ENCODE data around the gene DLGAP1. TPM values are rescaled to one million over a fixed set of nuclear protein-coding genes. Genes with fewer than 3 reads are reported as not detected.

DLGAP1 gene
- total and polyA plus RNA-seq, 2 experiments from 2014 or later, result 17.0 to 48.5 TPM

DNA sequence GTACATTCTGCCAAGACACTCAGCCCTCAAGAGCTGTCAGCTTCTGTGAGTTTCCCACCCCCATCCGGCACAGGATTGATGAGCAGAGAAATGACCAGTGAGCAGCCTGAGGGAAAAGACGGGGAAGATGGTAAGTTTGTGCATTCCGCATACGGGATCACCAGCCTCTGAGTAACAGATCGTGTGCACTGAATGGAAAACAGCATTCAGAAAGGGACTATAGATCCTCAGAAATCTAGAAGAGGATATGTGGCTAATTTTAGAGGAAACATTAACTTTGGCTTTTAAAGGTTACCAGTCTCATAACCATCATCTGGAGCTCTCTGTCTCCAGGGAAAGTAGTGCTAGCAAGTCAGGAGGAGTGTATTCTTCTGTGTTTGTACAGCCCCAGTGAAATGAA is 679.1 kb downstream of the DLGAP1 start:
- H3K4me2 ChIP-seq, result no peak overlapping the region

More for the DNA sequence above, 679.1 kb downstream of the DLGAP1 start:
- H3K27ac ChIP-seq (ENCODE audit: low read depth), result no peak overlapping the region
- H2AFZ ChIP-seq, result no peak overlapping the region
- H3K79me2 ChIP-seq (replicated peaks; ENCODE audit: insufficient read depth), result no peaks in the 10 kb centered on the region
- Mint-ChIP-seq H3K4me1 (peaks cover 49% of the 10 kb centered on the region), H3K27ac (no peak overlapping the region), H3K36me3 (ENCODE audit: low read depth) (no peaks in the 10 kb centered on the region), H3K9me3 (no peaks in the 10 kb centered on the region; the same call in 2 of the 3 replicates), H3K27me3 (ENCODE audit: insufficient read depth, low read depth, poor library complexity) (no peaks in the 10 kb centered on the region), H3K4me3 (no peak overlapping the region)
- H3K4me3 ChIP-seq, result no peak overlapping the region
- TF ChIP-seq, protein P1, sequence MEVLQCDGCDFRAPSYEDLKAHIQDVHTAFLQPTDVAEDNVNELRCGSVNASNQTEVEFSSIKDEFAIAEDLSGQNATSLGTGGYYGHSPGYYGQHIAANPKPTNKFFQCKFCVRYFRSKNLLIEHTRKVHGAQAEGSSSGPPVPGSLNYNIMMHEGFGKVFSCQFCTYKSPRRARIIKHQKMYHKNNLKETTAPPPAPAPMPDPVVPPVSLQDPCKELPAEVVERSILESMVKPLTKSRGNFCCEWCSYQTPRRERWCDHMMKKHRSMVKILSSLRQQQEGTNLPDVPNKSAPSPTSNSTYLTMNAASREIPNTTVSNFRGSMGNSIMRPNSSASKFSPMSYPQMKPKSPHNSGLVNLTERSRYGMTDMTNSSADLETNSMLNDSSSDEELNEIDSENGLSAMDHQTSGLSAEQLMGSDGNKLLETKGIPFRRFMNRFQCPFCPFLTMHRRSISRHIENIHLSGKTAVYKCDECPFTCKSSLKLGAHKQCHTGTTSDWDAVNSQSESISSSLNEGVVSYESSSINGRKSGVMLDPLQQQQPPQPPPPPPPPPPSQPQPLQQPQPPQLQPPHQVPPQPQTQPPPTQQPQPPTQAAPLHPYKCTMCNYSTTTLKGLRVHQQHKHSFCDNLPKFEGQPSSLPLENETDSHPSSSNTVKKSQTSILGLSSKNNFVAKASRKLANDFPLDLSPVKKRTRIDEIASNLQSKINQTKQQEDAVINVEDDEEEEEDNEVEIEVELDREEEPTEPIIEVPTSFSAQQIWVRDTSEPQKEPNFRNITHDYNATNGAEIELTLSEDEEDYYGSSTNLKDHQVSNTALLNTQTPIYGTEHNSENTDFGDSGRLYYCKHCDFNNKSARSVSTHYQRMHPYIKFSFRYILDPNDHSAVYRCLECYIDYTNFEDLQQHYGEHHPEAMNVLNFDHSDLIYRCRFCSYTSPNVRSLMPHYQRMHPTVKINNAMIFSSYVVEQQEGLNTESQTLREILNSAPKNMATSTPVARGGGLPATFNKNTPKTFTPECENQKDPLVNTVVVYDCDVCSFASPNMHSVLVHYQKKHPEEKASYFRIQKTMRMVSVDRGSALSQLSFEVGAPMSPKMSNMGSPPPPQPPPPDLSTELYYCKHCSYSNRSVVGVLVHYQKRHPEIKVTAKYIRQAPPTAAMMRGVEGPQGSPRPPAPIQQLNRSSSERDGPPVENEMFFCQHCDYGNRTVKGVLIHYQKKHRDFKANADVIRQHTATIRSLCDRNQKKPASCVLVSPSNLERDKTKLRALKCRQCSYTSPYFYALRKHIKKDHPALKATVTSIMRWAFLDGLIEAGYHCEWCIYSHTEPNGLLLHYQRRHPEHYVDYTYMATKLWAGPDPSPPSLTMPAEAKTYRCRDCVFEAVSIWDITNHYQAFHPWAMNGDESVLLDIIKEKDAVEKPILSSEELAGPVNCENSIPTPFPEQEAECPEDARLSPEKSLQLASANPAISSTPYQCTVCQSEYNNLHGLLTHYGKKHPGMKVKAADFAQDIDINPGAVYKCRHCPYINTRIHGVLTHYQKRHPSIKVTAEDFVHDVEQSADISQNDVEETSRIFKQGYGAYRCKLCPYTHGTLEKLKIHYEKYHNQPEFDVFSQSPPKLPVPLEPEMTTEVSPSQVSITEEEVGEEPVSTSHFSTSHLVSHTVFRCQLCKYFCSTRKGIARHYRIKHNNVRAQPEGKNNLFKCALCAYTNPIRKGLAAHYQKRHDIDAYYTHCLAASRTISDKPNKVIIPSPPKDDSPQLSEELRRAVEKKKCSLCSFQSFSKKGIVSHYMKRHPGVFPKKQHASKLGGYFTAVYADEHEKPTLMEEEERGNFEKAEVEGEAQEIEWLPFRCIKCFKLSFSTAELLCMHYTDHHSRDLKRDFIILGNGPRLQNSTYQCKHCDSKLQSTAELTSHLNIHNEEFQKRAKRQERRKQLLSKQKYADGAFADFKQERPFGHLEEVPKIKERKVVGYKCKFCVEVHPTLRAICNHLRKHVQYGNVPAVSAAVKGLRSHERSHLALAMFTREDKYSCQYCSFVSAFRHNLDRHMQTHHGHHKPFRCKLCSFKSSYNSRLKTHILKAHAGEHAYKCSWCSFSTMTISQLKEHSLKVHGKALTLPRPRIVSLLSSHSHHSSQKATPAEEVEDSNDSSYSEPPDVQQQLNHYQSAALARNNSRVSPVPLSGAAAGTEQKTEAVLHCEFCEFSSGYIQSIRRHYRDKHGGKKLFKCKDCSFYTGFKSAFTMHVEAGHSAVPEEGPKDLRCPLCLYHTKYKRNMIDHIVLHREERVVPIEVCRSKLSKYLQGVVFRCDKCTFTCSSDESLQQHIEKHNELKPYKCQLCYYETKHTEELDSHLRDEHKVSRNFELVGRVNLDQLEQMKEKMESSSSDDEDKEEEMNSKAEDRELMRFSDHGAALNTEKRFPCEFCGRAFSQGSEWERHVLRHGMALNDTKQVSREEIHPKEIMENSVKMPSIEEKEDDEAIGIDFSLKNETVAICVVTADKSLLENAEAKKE (CRISPR knock-in tag; IDR thresholded peaks at IDR 0.05), result no peak
- TF ChIP-seq, protein P2, sequence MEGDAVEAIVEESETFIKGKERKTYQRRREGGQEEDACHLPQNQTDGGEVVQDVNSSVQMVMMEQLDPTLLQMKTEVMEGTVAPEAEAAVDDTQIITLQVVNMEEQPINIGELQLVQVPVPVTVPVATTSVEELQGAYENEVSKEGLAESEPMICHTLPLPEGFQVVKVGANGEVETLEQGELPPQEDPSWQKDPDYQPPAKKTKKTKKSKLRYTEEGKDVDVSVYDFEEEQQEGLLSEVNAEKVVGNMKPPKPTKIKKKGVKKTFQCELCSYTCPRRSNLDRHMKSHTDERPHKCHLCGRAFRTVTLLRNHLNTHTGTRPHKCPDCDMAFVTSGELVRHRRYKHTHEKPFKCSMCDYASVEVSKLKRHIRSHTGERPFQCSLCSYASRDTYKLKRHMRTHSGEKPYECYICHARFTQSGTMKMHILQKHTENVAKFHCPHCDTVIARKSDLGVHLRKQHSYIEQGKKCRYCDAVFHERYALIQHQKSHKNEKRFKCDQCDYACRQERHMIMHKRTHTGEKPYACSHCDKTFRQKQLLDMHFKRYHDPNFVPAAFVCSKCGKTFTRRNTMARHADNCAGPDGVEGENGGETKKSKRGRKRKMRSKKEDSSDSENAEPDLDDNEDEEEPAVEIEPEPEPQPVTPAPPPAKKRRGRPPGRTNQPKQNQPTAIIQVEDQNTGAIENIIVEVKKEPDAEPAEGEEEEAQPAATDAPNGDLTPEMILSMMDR (conservative IDR thresholded peaks at IDR 0.05; ENCODE audit: low read depth in 2 of 2), result no peak
- TF ChIP-seq CREB1 (CRISPR knock-in tag; IDR thresholded peaks at IDR 0.05; ENCODE audit: low read depth), result no peak
- TF ChIP-seq, protein P3, sequence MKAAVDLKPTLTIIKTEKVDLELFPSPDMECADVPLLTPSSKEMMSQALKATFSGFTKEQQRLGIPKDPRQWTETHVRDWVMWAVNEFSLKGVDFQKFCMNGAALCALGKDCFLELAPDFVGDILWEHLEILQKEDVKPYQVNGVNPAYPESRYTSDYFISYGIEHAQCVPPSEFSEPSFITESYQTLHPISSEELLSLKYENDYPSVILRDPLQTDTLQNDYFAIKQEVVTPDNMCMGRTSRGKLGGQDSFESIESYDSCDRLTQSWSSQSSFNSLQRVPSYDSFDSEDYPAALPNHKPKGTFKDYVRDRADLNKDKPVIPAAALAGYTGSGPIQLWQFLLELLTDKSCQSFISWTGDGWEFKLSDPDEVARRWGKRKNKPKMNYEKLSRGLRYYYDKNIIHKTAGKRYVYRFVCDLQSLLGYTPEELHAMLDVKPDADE (IDR thresholded peaks at IDR 0.05), result no peak
- no peak for TF ChIP-seq JUNB (IDR thresholded peaks at IDR 0.05; ENCODE audit: unreplicated experiment)
- TF ChIP-seq ZNF331 (CRISPR knock-in tag; IDR thresholded peaks at IDR 0.05; ENCODE audit: low read depth), result no peak
- no peak for TF ChIP-seq POLR2AphosphoS5 (IDR thresholded peaks at IDR 0.05; ENCODE audit: low read depth)
- TF ChIP-seq EZH2 (IDR thresholded peaks at IDR 0.05; ENCODE audit: low read depth, unreplicated experiment), result no peak
- no peak for TF ChIP-seq NANOG (IDR thresholded peaks at IDR 0.05; ENCODE audit: borderline replicate concordance)
- TF ChIP-seq EZH2phosphoT487 (IDR thresholded peaks at IDR 0.05; ENCODE audit: unreplicated experiment), result no peak
- ATAC-seq (no peak), DNase-seq (ENCODE audit: low spot score) (no peak)
- peaks cover 32% of the 10 kb centered on the region for H3K4me1 ChIP-seq (ENCODE audit: insufficient read depth)
- no peaks in the 10 kb centered on the region for H3K27me3 ChIP-seq (ENCODE audit: insufficient read depth)
- no peaks in the 10 kb centered on the region for H3K36me3 ChIP-seq (ENCODE audit: insufficient read depth)
- no peaks in the 10 kb centered on the region for H3K9me2 ChIP-seq (ENCODE audit: insufficient read depth)
- no peaks in the 10 kb centered on the region for H3F3A ChIP-seq (replicated peaks; ENCODE audit: low read depth)
- H4K20me1 ChIP-seq (replicated peaks; ENCODE audit: insufficient read depth), result no peaks in the 10 kb centered on the region

All from GM23338 (cell line).